Neural progenitor cell (in vitro differentiated cells): ENCODE measurements around the gene GABBR2.

ENCODE experiments used
- CTCF ChIP-seq: fragments of 200-600 bp; sonication (generic); IDR thresholded peaks from 2 replicates; pipeline ENCODE4 v1.5.1; 2017; ENCODE audit warnings: antibody characterized with exemption, mild to moderate bottlenecking
- EZH2phosphoT487 ChIP-seq: fragments of 200-600 bp; sonication (generic); IDR thresholded peaks from 2 replicates; pipeline ENCODE4 v1.6.1; 2017; ENCODE audit warnings: antibody characterized with exemption

GRCh38 chr9:98248737-98249474 is 459.8 kb downstream of the GABBR2 start:
- no peak for TF ChIP-seq CTCF
- TF ChIP-seq EZH2phosphoT487, result no peak
